Upper lobe of left lung (tissue), 6 donors: Measurements from ENCODE around the gene DIP2C. TPM values are rescaled to one million over a fixed set of nuclear protein-coding genes. Genes with fewer than 3 reads are reported as not detected.

ENCODE experiments used
- ATAC-seq, 2 donors: fragments of 200-7000 bp; cut with Tn5 transposase; one replicate each; pipeline ENCODE4 v1.9.1; 2022; ENCODE audit warnings: mild to moderate bottlenecking in 2 of 2, moderate library complexity in 2 of 2; ENCODE audit not compliant: low FRiP score in 2 of 2
- DNase-seq, 2 donors: peaks; one replicate each; pipeline ENCODE4 v3.0.0-alpha.2; 2019 to 2020
- H3K27ac ChIP-seq, 4 donors: fragments of 200-600 bp; sonication (generic); one replicate each; pipeline ENCODE4 v1.5.1; 2016 to 2019
- H3K27me3 ChIP-seq, 4 donors: fragments of 200-600 bp; sonication (generic); one replicate each; pipeline ENCODE4 v1.5.1; 2017 to 2019
- H3K36me3 ChIP-seq, 4 donors: fragments of 200-600 bp; sonication (generic); one replicate each; pipeline ENCODE4 v1.5.1; 2016 to 2019
- H3K4me1 ChIP-seq, 4 donors: fragments of 200-600 bp; sonication (generic); one replicate each; pipeline ENCODE4 v1.5.1; 2018 to 2019
- H3K4me3 ChIP-seq, 4 donors: fragments of 200-600 bp; sonication (generic); one replicate each; pipeline ENCODE4 v1.5.1; 2017 to 2019; ENCODE audit warnings: mild to moderate bottlenecking in 2 of 4, moderate library complexity in 1 of 4
- H3K9me3 ChIP-seq, 4 donors: fragments of 200-600 bp; sonication (generic); one replicate each; pipeline ENCODE4 v1.5.1; 2018 to 2019
- CTCF ChIP-seq, 6 experiments: fragments of 450-650 bp in 4 of 6; fragments of 200-600 bp in 2 of 6; sonication (generic) in 2 of 6; IDR thresholded peaks; one replicate each; pipeline ENCODE4 v1.5.1; 2016 to 2019; ENCODE audit warnings: antibody characterized with exemption in 6 of 6
- EP300 ChIP-seq, 4 donors: sonication (generic); formaldehyde crosslinking; IDR thresholded peaks; one replicate each; pipeline ENCODE4 v1.5.1; 2017; ENCODE audit warnings: antibody characterized with exemption in 4 of 4, control low read depth in 2 of 4
- POLR2A ChIP-seq, 4 donors: fragments of 450-650 bp; IDR thresholded peaks; one replicate each; pipeline ENCODE4 v1.5.1; 2016 to 2017; ENCODE audit warnings: antibody characterized with exemption in 4 of 4, mild to moderate bottlenecking in 2 of 4
- POLR2AphosphoS5 ChIP-seq, 2 donors: sonication (generic); formaldehyde crosslinking; IDR thresholded peaks; one replicate each; pipeline ENCODE4 v1.5.1; 2017; ENCODE audit warnings: antibody characterized with exemption in 2 of 2
- WGBS, 2 donors: methylation state at CpG; one replicate each; pipeline ENCODE4 v1.1.5; 2017 to 2018; 5-methylcytosine and 5-hydroxymethylcytosine counted together
- total RNA-seq, 6 donors: library from RNA; depleted of rRNA in 4 of 6; stranded (reverse); fragments of >200 nt in 4 of 6; gene quantifications; one replicate each; pipeline versions ENCODE4 v1.1.0 to v1.2.1, GENCODE V29; 2016 to 2021
- donor health status: DM: no; HTN: no; CAD: no; lungs with moderate emphysema.
- donor health status: DM: no; HTN: yes; CAD: no; lungs with severe emphysema.

The DIP2C gene
- total RNA-seq, 6 donors from 2014 or later, result 11.6 to 32.5 (median 14.7) TPM

GRCh38 chr10:697097-697875 is 7.8 kb upstream of the DIP2C start:
- ATAC-seq (no peak), DNase-seq (peak in 1 of 2 donors; percentile 59)

GRCh38 chr10:695396-695795 is 5.9 kb upstream of the DIP2C start:
- H3K4me3 ChIP-seq, result no peak overlapping the region
- peaks cover 0 to 9% (median 8%) of the 10 kb centered on the region in 4 donors for H3K4me1 ChIP-seq
- DNase-seq (peak in 1 of 2 donors; percentile 71), ATAC-seq (no peak)
- H3K36me3 ChIP-seq, result no peaks in the 10 kb centered on the region
- no peak overlapping the region for H3K27ac ChIP-seq
- H3K27me3 ChIP-seq, result no peaks in the 10 kb centered on the region
- no peak for TF ChIP-seq EP300 (IDR thresholded peaks at IDR 0.05)
- 89 to 93% methylated on average over 7 to 13 of the region's 14 CpGs for WGBS, 2 donors
- H3K9me3 ChIP-seq, result no peaks in the 10 kb centered on the region

More at GRCh38 chr10:697097-697875, 7.8 kb upstream of the DIP2C start:
- Histone ChIP-seq H3K4me3 (no peak overlapping the region), H3K27ac (no peak overlapping the region), H3K4me1 (peaks cover 0 to 8% (median 7%) of the 10 kb centered on the region in 4 donors), H3K9me3 (no peaks in the 10 kb centered on the region), H3K27me3 (no peaks in the 10 kb centered on the region), H3K36me3 (no peaks in the 10 kb centered on the region)
- TF ChIP-seq POLR2AphosphoS5 (IDR thresholded peaks at IDR 0.05) (no peak), POLR2A (IDR thresholded peaks at IDR 0.05) (no peak), CTCF (IDR thresholded peaks at IDR 0.05) (no peak), EP300 (IDR thresholded peaks at IDR 0.05) (no peak)
- WGBS, 2 donors, result 74 to 78% methylated on average over 13 to 28 of the region's 30 CpGs

- Histone ChIP-seq H3K27me3 (no peaks in the 10 kb centered on the region), H3K9me3 (no peaks in the 10 kb centered on the region), H3K4me3 (no peak overlapping the region), H3K4me1 (peaks cover 0 to 21% (median 10%) of the 10 kb centered on the region in 4 donors), H3K27ac (no peak overlapping the region), H3K36me3 (no peaks in the 10 kb centered on the region)
- no peak for ATAC-seq
- DNase-seq, result no peak
- TF ChIP-seq POLR2AphosphoS5 (IDR thresholded peaks at IDR 0.05) (no peak), POLR2A (IDR thresholded peaks at IDR 0.05) (no peak), EP300 (IDR thresholded peaks at IDR 0.05) (no peak), CTCF (IDR thresholded peaks at IDR 0.05) (no peak)
- 15 to 17% methylated on average over 7 of the region's 7 CpGs for WGBS, 2 donors
These were observed 4.0 kb upstream of the DIP2C start for GRCh38 chr10:693506-693905.

- TF ChIP-seq EP300 (IDR thresholded peaks at IDR 0.05) (no peak), POLR2A (IDR thresholded peaks at IDR 0.05) (no peak), CTCF (IDR thresholded peaks at IDR 0.05) (no peak), POLR2AphosphoS5 (IDR thresholded peaks at IDR 0.05) (no peak)
- H3K4me3 ChIP-seq, result no peak overlapping the region
- 87 to 90% methylated on average over 12 of the region's 12 CpGs for whole genome bisulfite sequencing, 2 donors
These were observed 3.3 kb upstream of the DIP2C start for GRCh38 chr10:692682-693351.

GRCh38 chr10:691216-691615 is 1.7 kb upstream of the DIP2C start:
- Histone ChIP-seq H3K4me3 (no peak overlapping the region), H3K27ac (no peak overlapping the region), H3K36me3 (no peaks in the 10 kb centered on the region), H3K4me1 (peaks cover 0 to 31% (median 10%) of the 10 kb centered on the region in 4 donors), H3K27me3 (no peaks in the 10 kb centered on the region), H3K9me3 (no peaks in the 10 kb centered on the region)
- WGBS, 2 donors, result 87 to 90% methylated on average over 18 of the region's 18 CpGs
- ATAC-seq, result no peak
- TF ChIP-seq EP300 (IDR thresholded peaks at IDR 0.05) (no peak), POLR2AphosphoS5 (IDR thresholded peaks at IDR 0.05) (no peak), CTCF (IDR thresholded peaks at IDR 0.05) (no peak), POLR2A (IDR thresholded peaks at IDR 0.05) (no peak)
- DNase-seq, result peak in 1 of 2 donors; percentile 39

More at GRCh38 chr10:692682-693351, 3.3 kb upstream of the DIP2C start:
- no peaks in the 10 kb centered on the region for H3K36me3 ChIP-seq
- no peak for DNase-seq
- no peak overlapping the region for H3K27ac ChIP-seq
- peaks cover 0 to 28% (median 10%) of the 10 kb centered on the region in 4 donors for H3K4me1 ChIP-seq
- no peaks in the 10 kb centered on the region for H3K9me3 ChIP-seq
- no peaks in the 10 kb centered on the region for H3K27me3 ChIP-seq
- ATAC-seq, result no peak
